Activated T-cell treated with anti-CD3 and anti-CD28 coated beads for 4 hours (primary cell): ENCODE data around the gene ASXL3.

Experiments
- DNase-seq: peaks from one replicate; pipeline ENCODE4 v3.0.0-alpha.2; 2020

ASXL3 gene

GRCh38 chr18:33665187-33665586 lies 87.2 kb downstream of the ASXL3 start:
- no peak for DNase-seq

GRCh38 chr18:33665641-33666040 lies 87.6 kb downstream of the ASXL3 start:
- DNase-seq: no peak

GRCh38 chr18:33666915-33667314 lies 88.9 kb downstream of the ASXL3 start:
- no peak for DNase-seq

DNA sequence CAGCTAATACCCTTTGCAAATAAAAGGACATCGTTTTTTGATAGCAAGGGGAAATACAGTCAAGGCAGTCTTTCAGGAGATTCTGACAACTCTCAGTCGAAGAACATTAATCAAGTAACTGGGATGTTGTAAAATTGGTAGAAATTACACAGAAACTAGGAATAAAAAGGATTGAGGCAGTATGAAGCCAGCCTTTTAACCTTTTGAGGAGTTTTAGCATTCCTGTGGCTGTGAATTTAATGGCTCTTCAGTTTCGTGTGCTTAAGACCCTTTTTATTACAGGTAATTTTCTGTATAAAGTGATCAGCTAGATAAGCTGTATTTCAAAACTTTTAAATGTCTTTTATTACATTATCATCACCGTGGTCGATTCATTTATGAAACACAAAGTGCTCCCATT lies 91.6 kb downstream of the ASXL3 start:
- no peak for DNase-seq

DNA sequence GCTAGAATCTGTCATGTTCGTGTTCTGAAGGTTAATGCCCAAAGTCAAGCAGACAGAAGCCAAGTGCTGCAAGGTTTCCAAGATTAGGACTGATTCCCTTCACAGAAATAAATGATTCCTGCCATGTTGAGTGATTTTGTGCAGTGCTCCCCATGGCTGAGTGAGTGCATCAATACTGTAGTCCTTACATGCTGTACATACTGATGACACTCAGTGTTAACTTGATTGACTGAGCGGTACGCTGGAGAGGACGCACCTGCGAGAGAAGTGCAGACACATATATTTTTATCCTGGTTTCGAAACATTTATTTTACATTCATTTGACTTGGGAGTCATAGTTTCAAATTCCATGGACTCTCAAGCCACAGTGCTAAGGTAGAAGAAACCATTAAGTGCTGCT lies 92.0 kb downstream of the ASXL3 start:
- no peak for DNase-seq

- no peak for DNase-seq
These were observed 95.7 kb downstream of the ASXL3 start for GRCh38 chr18:33673689-33674088.

DNA sequence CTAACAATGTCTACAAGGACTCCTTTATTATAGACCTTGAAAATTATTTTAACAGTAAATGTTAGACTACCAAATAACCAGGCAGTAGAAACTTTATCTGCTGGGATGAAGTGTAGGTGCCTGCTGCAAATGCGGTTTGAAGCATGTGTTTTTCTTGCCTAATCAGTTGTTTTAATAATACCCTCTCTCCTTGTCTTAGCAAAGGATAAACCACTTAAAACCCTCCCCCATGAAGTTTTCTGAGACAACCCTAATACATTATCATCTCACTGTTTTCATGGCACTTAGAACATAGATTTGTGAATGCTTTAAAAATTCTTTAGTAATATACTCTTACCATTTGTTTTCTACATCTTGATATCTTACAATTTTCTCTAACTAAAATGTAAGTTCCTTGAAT lies 98.6 kb downstream of the ASXL3 start:
- DNase-seq: no peak

DNA sequence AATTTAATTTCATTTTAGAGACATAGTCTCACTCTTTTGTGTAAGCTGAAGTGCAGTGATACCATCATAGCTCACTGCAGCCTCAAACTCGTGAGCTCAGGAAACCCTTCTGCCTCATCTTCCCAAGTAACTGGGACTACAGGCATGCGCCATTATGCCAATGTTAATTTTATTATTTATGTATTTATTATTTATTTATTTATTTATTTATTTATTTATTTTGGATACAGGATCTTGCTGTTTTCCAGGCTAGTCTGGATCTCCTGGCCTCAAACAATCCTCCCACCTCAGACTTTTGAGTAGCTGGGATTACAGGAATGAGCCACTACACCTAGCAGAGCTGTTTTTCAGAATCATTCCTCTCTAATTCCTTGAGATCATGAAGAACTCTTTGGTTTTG lies 99.9 kb downstream of the ASXL3 start:
- no peak for DNase-seq

GRCh38 chr18:33682436-33682835 lies 104.4 kb downstream of the ASXL3 start:
- DNase-seq: no peak

GRCh38 chr18:33694593-33694992 lies 116.6 kb downstream of the ASXL3 start:
- no peak for DNase-seq

GRCh38 chr18:33696332-33697162 lies 118.5 kb downstream of the ASXL3 start:
- no peak for DNase-seq

DNA sequence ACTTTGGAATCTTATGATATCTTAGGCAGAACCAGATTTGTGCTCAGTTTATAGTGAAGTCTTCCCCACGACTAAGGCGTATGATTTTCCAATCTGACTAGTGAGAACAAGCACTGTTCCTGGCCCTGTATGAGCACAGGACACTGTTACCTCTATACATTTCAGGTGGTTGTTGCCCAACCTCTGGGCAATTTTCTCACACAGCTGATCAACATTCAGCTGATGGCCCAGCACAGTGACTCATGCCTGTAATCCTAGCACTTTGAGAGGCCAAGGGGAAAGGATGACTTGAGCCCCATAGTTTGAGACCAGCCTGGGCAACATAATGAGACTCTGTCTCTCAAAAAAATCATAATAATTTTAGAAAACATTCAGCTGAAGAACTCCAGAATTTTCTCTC lies 119.5 kb downstream of the ASXL3 start:
- DNase-seq: no peak

DNA sequence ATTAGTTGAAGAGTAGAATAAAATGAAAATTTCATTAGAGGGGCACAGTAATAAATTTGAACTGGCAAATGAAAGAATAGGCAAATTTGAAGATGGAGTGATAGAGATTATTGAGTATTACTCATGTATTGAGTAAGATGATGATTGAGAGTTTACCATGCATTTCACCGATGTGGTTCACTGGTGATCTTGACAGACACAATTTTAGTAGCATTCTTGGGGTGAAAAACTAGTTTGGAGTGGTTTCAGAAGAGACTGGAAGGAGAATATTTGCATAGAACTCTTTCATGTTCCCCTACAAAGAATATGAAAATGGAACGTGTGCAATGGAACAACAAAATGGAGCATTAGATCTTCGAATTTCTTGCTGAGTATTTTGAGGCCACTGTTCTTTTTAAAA lies 121.4 kb downstream of the ASXL3 start:
- DNase-seq: no peak

DNA sequence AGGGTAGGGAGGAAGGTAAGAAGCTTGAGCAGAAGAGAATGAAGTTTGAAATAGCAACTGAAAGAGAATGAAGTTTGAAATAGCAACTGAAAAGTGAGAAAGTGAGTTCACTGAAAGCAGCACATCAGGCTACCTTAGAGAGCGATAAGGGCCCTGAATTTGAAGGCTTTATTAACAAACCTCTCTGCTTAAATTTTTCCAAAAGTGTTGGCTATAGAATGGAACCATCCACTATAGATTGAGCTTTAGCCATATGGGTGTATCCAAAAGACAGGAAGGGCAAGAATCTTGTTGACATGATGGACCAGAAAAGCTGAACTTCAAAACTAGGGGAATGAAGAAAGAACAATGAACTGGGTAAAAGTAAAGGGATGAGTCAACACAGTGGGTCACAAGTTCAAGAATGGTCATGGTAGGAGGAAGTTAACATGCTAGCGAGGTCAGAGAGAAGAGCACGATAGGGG lies 122.5 kb downstream of the ASXL3 start:
- DNase-seq: no peak

DNA sequence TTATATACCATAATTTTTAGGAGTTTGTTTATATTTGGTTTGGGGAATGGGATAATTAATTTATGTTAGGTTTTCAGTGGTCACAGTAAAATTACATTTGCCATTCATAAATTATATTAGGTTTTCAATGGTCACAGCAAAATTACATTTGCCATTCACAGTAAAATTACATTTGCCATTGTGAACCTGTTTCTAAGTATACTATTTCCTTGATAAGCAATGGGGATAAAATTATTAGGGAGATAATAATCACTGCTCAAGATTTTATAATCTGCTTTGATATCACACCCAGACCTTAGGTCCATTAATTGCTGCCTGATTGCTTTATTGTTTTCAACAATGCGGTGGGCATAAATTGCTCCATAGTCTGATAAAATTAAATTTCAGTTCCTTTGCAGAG lies 124.6 kb downstream of the ASXL3 start:
- DNase-seq: no peak

- DNase-seq: no peak
These were observed 128.4 kb downstream of the ASXL3 start for GRCh38 chr18:33706391-33706790.

DNA sequence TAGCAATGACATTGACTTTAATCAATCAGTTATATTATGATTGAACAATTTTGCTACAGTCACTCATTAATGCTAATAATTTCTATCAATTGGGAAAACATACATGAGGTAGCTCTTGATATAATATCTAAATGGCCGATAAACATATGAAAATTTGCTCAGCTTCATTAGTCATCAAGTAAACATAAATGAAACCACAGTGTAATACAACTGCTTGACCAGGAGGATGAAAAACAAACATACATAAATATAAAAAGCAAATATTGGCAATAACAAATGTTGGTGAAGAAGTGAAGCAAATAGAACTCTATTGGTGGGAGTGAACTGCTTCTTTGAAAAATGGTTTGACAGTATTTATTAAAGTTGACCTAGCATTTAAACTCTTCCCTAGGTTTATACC lies 130.9 kb downstream of the ASXL3 start:
- no peak for DNase-seq

- no peak for DNase-seq
These were observed 132.2 kb downstream of the ASXL3 start for GRCh38 chr18:33710269-33710668.

DNA sequence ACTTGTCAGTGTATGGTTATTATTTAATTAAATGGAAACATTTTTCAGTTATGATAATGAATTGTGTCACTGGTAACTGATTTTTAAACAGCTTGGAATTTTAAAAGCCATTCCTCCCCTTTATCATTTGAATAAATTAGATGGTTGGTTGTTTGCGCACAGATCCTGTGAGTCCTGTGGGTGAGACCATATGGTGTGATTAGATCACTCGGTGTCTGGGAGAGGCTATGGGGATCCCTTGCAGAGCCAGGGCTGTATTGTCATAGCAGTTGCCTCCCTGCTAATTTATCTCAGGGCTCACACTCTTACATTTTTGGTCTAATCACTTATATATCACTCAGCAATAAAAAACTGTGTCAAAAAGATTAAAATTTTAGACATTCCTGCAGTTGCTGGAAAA lies 133.5 kb downstream of the ASXL3 start:
- DNase-seq: no peak

DNA sequence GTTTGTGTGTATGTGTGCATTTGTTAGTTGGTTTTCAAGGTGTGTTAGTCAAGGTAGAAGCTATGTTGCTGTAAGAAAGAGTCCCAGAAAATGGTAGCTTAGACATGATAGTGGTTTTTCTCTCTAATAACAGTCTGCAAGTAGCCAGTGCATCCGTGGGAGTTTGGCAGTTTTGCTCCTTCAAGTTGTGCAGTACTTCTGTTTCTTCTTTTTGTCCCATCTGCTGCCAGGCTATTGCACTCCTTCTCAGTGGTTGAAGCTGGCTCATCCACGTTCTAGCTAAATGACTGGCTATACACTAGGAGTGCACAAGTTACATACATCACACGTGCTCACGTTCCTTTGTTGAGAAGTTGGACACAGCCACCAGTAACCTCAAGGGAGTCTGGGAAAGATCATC lies 134.7 kb downstream of the ASXL3 start:
- no peak for DNase-seq

- DNase-seq: no peak
These were observed 138.2 kb downstream of the ASXL3 start for GRCh38 chr18:33716061-33716683.

- no peak for DNase-seq
These were observed 139.3 kb downstream of the ASXL3 start for GRCh38 chr18:33717339-33717738.

- DNase-seq: no peak
These were observed 142.1 kb downstream of the ASXL3 start for GRCh38 chr18:33720133-33720532.

- DNase-seq: no peak
These were observed 151.5 kb downstream of the ASXL3 start for GRCh38 chr18:33729556-33729955.

GRCh38 chr18:33733376-33733775 lies 155.4 kb downstream of the ASXL3 start:
- DNase-seq: no peak
